Activated T-helper 1 cell treated with anti-CD3 and anti-CD28 coated beads, Interleukin-12 subunit alpha, Interleukin-12 subunit beta, Interleukin-2, Interleukin-4 antibody, amounts not matched to agents 30 ng/mL and 10 ng/mL and 1 ng/mL, durations not matched to agents 14 hours and 24 hours and 36 hours (primary cell): Measurements from ENCODE around the gene ECPAS. TPM values are rescaled to one million over a fixed set of nuclear protein-coding genes. Genes with fewer than 3 reads are reported as not detected.
A peak's percentile ranks its signal among the peaks of the same experiment; 100 is the strongest.
"Not testable (repeated sequence)": the region's sequence is repeated elsewhere in the genome, so short reads cannot be mapped to it uniquely, and the experiment has no call there.

Source experiments
- DNase-seq: peaks from one replicate; pipeline ENCODE4 v3.0.0; 2021; ENCODE audit warnings: low spot score
- H3K27ac Mint-ChIP-seq: one replicate; pipeline ENCODE4 v1.8.0; 2021; ENCODE audit warnings: mild to moderate bottlenecking, mixed read lengths
- H3K27me3 Mint-ChIP-seq: one replicate; pipeline ENCODE4 v1.8.0; 2022; ENCODE audit warnings: mild to moderate bottlenecking, moderate library complexity, mixed read lengths; ENCODE audit not compliant: insufficient read depth
- H3K36me3 Mint-ChIP-seq: one replicate; pipeline ENCODE4 v1.8.0; 2021; ENCODE audit warnings: low read depth, mixed read lengths
- H3K4me1 Mint-ChIP-seq: one replicate; pipeline ENCODE4 v1.8.0; 2021; ENCODE audit warnings: low read depth, mixed read lengths
- H3K4me3 Mint-ChIP-seq: one replicate; pipeline ENCODE4 v1.8.0; 2021; ENCODE audit warnings: mild to moderate bottlenecking, moderate library complexity, mixed read lengths
- H3K9me3 Mint-ChIP-seq: one replicate; pipeline ENCODE4 v1.8.0; 2021; ENCODE audit warnings: mixed read lengths
- intact Hi-C: fragments of 100-400 bp; cut with micrococcal nuclease; formaldehyde crosslinking; loops from one replicate; pipeline ENCODE4 v1.15.1; 2024
- total RNA-seq: library from RNA; stranded (reverse); gene quantifications from 2 replicates; pipeline ENCODE4 v1.2.3, GENCODE V29; 2022

The ECPAS gene
- total RNA-seq, 1 donor from 2014 or later = 98.9 TPM

- Mint-ChIP-seq H3K27ac (no peak overlapping the region), H3K9me3 (no peaks in the 10 kb centered on the region), H3K27me3 (no peaks in the 10 kb centered on the region), H3K36me3 (no peaks in the 10 kb centered on the region), H3K4me3 (no peak overlapping the region), H3K4me1 (no peaks in the 10 kb centered on the region)
- DNase-seq = no peak
- intact Hi-C loops = no loop called here
Measured at GRCh38 chr9:111502506-111502905, 18.3 kb upstream of the ECPAS start.

- H3K27me3 Mint-ChIP-seq = no peaks in the 10 kb centered on the region
- intact Hi-C loops = no loop called here
- no peak for DNase-seq
- H3K27ac Mint-ChIP-seq = no peak overlapping the region
- no peaks in the 10 kb centered on the region for H3K9me3 Mint-ChIP-seq
- H3K4me3 Mint-ChIP-seq = no peak overlapping the region
- no peaks in the 10 kb centered on the region for H3K4me1 Mint-ChIP-seq
- H3K36me3 Mint-ChIP-seq = no peaks in the 10 kb centered on the region
Measured at GRCh38 chr9:111501648-111502047, 17.5 kb upstream of the ECPAS start.

- no peaks in the 10 kb centered on the region for H3K4me1 Mint-ChIP-seq
- no peak overlapping the region for H3K27ac Mint-ChIP-seq
- intact Hi-C loops = no loop called here
- H3K9me3 Mint-ChIP-seq = no peaks in the 10 kb centered on the region
- no peak for DNase-seq
- H3K4me3 Mint-ChIP-seq = no peak overlapping the region
- H3K36me3 Mint-ChIP-seq = no peaks in the 10 kb centered on the region
- H3K27me3 Mint-ChIP-seq = no peaks in the 10 kb centered on the region
Measured at GRCh38 chr9:111501005-111501562, 16.9 kb upstream of the ECPAS start.

DNA sequence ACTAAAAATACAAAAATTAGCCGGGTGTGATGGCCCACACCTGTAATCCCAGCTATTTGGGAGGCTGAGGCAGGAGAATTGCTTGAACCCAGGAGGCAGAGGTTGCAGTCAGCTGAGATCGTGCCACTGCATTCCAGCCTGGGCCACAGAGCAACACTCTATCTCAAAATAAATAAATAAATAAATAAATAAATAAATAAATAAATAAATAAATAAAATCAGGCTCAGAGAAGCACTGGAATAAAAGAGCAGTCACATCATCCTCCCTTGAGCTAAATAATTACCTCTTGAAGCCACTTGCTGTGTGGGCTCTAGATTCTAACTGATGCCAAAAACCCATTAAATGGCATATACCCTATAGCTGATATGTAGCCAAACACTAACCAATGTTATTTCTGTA lies 13.0 kb upstream of the ECPAS start:
- H3K9me3 Mint-ChIP-seq, H3K27ac Mint-ChIP-seq, H3K4me3 Mint-ChIP-seq, intact Hi-C loops, H3K4me1 Mint-ChIP-seq, H3K36me3 Mint-ChIP-seq, H3K27me3 Mint-ChIP-seq, DNase-seq: not testable (repeated sequence)

DNA sequence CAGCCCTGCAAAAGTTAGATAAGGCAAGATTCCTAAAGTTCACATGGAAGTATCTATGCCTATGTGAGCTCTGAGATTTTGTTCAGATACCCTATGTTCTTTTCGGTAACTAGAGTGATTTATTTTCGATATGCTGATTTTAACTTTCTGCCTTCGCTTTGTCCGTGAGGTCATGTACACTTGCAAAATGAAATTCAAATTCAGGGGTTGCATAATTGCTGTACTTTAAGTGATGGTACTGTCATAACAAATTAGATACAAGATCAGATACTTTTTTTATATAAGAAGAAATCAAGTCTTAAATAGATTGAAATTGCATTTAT lies 350 bp upstream of the ECPAS start:
- Mint-ChIP-seq H3K27me3 (peaks cover 3% of the 10 kb centered on the region), H3K9me3 (no peaks in the 10 kb centered on the region), H3K4me1 (peaks cover 34% of the 10 kb centered on the region), H3K4me3 (peak overlapping the region; percentile 87), H3K36me3 (peaks cover 12% of the 10 kb centered on the region), H3K27ac (peak overlapping the region; percentile 86)
- intact Hi-C loops = loop anchor here (1.0 to 10.0 kb wide), 10 partner anchors 41 to 1930 kb away; partner anchors contain the start of genes C9orf43, DNAJC25, FKBP15 and INIP
- no peak for DNase-seq

- intact Hi-C loops = loop anchor here (2.0 to 10.0 kb wide), 8 partner anchors 179 to 1931 kb away; partner anchors contain the start of genes C9orf43, KIAA1958, POLE3 and PTBP3
- Mint-ChIP-seq H3K36me3 (peaks cover 15% of the 10 kb centered on the region), H3K4me1 (peaks cover 39% of the 10 kb centered on the region), H3K27ac (no peak overlapping the region), H3K4me3 (no peak overlapping the region), H3K9me3 (no peaks in the 10 kb centered on the region), H3K27me3 (peaks cover 3% of the 10 kb centered on the region)
- no peak for DNase-seq
Measured at GRCh38 chr9:111483439-111483857, 735 bp downstream of the ECPAS start.

DNA sequence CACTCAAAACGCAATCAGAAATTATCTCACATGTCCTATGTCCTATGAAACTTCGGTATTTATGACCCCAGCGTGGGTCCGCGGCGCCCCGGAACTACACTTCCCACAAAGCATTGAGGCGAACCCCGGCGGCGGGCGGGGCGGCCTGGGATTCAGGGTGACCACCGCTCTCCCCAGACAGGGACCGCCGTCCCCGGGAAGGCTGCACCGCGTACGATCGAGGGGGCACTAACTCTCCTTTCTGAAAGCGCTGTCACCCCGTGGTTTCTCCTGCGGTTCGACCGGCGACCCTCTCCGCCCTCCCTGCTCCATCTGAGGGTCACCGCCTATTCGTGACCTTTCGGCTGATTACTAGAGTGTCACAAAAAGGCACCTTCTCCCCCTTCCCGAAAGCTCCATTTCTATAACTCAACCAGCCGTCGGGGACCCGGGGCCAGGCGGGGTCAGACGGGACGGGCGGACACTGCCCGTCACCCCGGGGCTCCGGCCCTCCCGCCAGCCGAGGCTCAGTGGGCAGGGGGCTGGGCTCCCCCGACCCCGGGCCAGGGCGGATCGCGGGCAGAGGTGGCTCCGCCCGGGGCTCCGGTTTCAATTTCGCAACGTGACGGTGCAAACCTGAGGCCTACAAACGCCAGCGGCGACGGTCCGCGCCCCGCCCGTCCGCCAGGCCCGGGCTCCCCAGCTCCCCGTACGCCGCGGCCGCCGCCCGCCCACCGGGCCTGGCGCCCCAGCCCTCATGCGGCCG lies 1.3 kb downstream of the ECPAS start:
- peak; percentile 66 for DNase-seq
- Mint-ChIP-seq H3K36me3 (peaks cover 15% of the 10 kb centered on the region), H3K9me3 (no peaks in the 10 kb centered on the region), H3K4me1 (peaks cover 39% of the 10 kb centered on the region), H3K27ac (peak overlapping the region; percentile 88), H3K27me3 (peaks cover 3% of the 10 kb centered on the region), H3K4me3 (peak overlapping the region; percentile 89)
- intact Hi-C loops = loop anchor here (2.0 to 10.0 kb wide), 8 partner anchors 180 to 1932 kb away; partner anchors contain the start of genes C9orf43, KIAA1958, POLE3 and PTBP3

GRCh38 chr9:111481885-111482636 lies 2.1 kb downstream of the ECPAS start:
- Mint-ChIP-seq H3K9me3 (no peaks in the 10 kb centered on the region), H3K4me3 (peak overlapping the region; percentile 89), H3K27me3 (no peaks in the 10 kb centered on the region), H3K27ac (peak overlapping the region; percentile 88), H3K36me3 (peaks cover 15% of the 10 kb centered on the region), H3K4me1 (peaks cover 45% of the 10 kb centered on the region)
- DNase-seq = no peak
- intact Hi-C loops = loop anchor here (2.0 to 10.0 kb wide), 9 partner anchors 15 to 1933 kb away; partner anchors contain the start of genes C9orf43, KIAA1958, POLE3 and PTBP3

DNA sequence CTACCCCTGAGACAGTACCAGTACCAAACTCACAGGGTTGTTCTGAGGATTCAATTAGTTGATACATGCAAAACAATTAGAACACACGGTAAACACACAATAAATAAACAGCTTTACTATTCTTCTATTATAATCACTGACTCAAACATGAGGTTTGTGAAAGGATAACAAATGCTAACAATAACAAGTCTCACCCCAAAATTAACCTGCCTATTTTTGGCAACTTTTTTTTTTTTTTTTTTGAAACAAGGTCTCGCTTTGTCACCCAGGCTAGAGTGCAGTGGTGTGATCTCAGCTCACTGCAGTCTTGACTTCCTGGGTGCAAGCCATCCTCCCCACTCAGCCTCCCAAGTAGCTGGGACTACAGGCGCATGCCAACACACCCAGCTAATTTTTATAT lies 6.5 kb downstream of the ECPAS start:
- no peaks in the 10 kb centered on the region for H3K27me3 Mint-ChIP-seq
- H3K27ac Mint-ChIP-seq = no peak overlapping the region
- H3K4me1 Mint-ChIP-seq = peaks cover 45% of the 10 kb centered on the region
- no peaks in the 10 kb centered on the region for H3K9me3 Mint-ChIP-seq
- H3K36me3 Mint-ChIP-seq = peaks cover 16% of the 10 kb centered on the region
- intact Hi-C loops = no loop called here
- no peak for DNase-seq
- no peak overlapping the region for H3K4me3 Mint-ChIP-seq

DNA sequence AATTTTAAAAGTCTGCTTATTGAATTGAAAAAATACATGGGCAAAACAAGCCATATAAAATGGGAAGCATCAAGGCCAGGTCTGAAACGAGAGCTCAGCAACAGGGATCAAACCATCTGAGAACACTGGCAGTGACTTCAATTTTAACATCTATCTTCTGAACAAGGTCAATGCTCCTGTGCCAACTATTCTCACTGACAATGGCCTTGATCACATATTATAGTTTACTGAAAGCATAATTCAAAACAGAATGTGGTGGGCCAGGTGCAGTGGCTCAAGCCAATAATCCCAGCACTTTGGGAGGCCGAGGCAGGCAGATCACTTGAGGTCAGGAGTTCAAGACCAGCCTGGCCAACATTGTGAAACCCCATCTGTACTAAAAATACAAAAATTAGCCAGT lies 9.0 kb downstream of the ECPAS start:
- peaks cover 11% of the 10 kb centered on the region for H3K36me3 Mint-ChIP-seq
- no peak overlapping the region for H3K4me3 Mint-ChIP-seq
- intact Hi-C loops = no loop called here
- DNase-seq = no peak
- H3K27ac Mint-ChIP-seq = no peak overlapping the region
- H3K4me1 Mint-ChIP-seq = peaks cover 32% of the 10 kb centered on the region
- no peaks in the 10 kb centered on the region for H3K27me3 Mint-ChIP-seq
- no peaks in the 10 kb centered on the region for H3K9me3 Mint-ChIP-seq

DNA sequence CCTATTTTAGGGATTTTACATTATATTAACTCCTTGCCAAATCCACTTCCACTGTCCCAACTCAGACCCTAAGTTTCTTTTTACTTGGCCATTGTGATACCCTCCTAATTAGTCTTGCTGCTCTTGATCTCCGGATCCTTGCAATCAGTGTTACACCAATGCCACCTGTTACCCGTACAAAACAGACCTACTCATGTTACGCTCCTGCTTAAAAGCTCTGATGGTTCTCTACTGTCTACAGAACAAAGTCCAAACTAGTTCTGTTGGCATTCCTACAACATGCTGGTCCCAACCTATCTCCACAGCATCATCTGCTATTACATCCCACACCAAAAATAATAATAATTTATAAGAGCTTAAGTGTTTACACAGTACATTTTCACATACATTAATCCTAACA lies 9.8 kb downstream of the ECPAS start:
- Mint-ChIP-seq H3K36me3 (peaks cover 11% of the 10 kb centered on the region), H3K9me3 (no peaks in the 10 kb centered on the region), H3K27ac (no peak overlapping the region), H3K4me3 (no peak overlapping the region), H3K27me3 (no peaks in the 10 kb centered on the region), H3K4me1 (peaks cover 32% of the 10 kb centered on the region)
- intact Hi-C loops = no loop called here
- DNase-seq = no peak

- H3K36me3 Mint-ChIP-seq = peaks cover 26% of the 10 kb centered on the region
- intact Hi-C loops = loop anchor here (2.0 kb wide), 1 partner anchor 13 kb away; no protein-coding TSS in a partner anchor
- no peaks in the 10 kb centered on the region for H3K27me3 Mint-ChIP-seq
- DNase-seq = no peak
- H3K27ac Mint-ChIP-seq = no peak overlapping the region
- H3K4me1 Mint-ChIP-seq = peaks cover 20% of the 10 kb centered on the region
- no peaks in the 10 kb centered on the region for H3K9me3 Mint-ChIP-seq
- no peak overlapping the region for H3K4me3 Mint-ChIP-seq
Measured at GRCh38 chr9:111467778-111468367, 16.3 kb downstream of the ECPAS start.
